Common myeloid progenitor, CD34-positive (primary cell): Measurements from ENCODE around the gene RAD21L1.

ENCODE experiments used
- CTCF ChIA-PET: fragments of 350-600 bp; sonication (Branson Sonifier 250); formaldehyde crosslinking; loops from one replicate; lab custom pipeline; 2021; ENCODE audit warnings: antibody characterized with exemption; lab: Charles Lee
- POLR2A ChIA-PET: fragments of 350-600 bp; sonication (Branson Sonifier 250); formaldehyde crosslinking; loops from one replicate; lab custom pipeline; 2021; ENCODE audit warnings: antibody characterized with exemption; lab: Charles Lee
- DNase-seq, 3 donors: peaks; one replicate each; pipeline versions ENCODE4 v3.0.0 to v3.0.0-alpha.2; 2013
- H3K27ac ChIP-seq, 2 experiments: 1 replicate in 1 of 2; 2 replicates in 1 of 2; pipeline ENCODE4 v1.7.0; 2013; ENCODE audit warnings: inconsistent platforms in 2 of 2, low read length in 2 of 2, mild to moderate bottlenecking in 2 of 2, low read depth in 1 of 2, moderate library complexity in 1 of 2; ENCODE audit not compliant: severe bottlenecking in 2 of 2, insufficient read depth in 1 of 2, poor library complexity in 1 of 2
- H3K27me3 ChIP-seq, 5 experiments: replicated peaks in 2 of 5; 1 replicate in 3 of 5; 2 replicates in 2 of 5; pipeline versions ENCODE4 v1.6.1 to v1.7.0; 2013; ENCODE audit warnings: low read length in 4 of 5, mild to moderate bottlenecking in 2 of 5, moderate library complexity in 2 of 5, inconsistent platforms in 1 of 5; ENCODE audit not compliant: insufficient read depth in 5 of 5, control insufficient read depth in 4 of 5
- H3K36me3 ChIP-seq, 4 experiments: 1 replicate in 2 of 4; 2 replicates in 2 of 4; pipeline versions ENCODE4 v1.6.1 to v1.7.0; 2013; ENCODE audit warnings: low read length in 3 of 4, control low read depth in 1 of 4, mild to moderate bottlenecking in 1 of 4; ENCODE audit not compliant: control insufficient read depth in 4 of 4, insufficient read depth in 4 of 4
- H3K4me1 ChIP-seq, 4 experiments: 1 replicate in 3 of 4; 2 replicates in 1 of 4; pipeline versions ENCODE4 v1.6.1 to v1.7.1; 2013; ENCODE audit warnings: low read length in 3 of 4, mild to moderate bottlenecking in 3 of 4, control low read depth in 1 of 4, inconsistent platforms in 1 of 4, moderate library complexity in 1 of 4; ENCODE audit not compliant: control insufficient read depth in 4 of 4, insufficient read depth in 4 of 4; ENCODE audit errors: control extremely low read depth in 1 of 4
- H3K4me3 ChIP-seq, 7 experiments: 1 replicate in 4 of 7; 2 replicates in 3 of 7; pipeline versions ENCODE4 v1.5.1 to v1.7.0; 2013; ENCODE audit warnings: mild to moderate bottlenecking in 7 of 7, low read length in 6 of 7, moderate library complexity in 6 of 7, inconsistent platforms in 2 of 7, low read depth in 2 of 7, control low read depth in 1 of 7; ENCODE audit not compliant: insufficient read depth in 4 of 7, control insufficient read depth in 1 of 7; ENCODE audit errors: extremely low read depth in 1 of 7
- H3K9me3 ChIP-seq, 5 experiments: 1 replicate in 4 of 5; 2 replicates in 1 of 5; pipeline versions ENCODE4 v1.6.1 to v1.7.1; 2013; ENCODE audit warnings: low read length in 4 of 5, mild to moderate bottlenecking in 2 of 5, inconsistent platforms in 1 of 5, low read depth in 1 of 5, moderate library complexity in 1 of 5; ENCODE audit not compliant: control insufficient read depth in 4 of 5, insufficient read depth in 2 of 5; ENCODE audit errors: control extremely low read depth in 1 of 5
- WGBS: methylation state at CpG from one replicate; pipeline ENCODE4 v1.1.5; 2013; ENCODE audit not compliant: insufficient coverage; 5-methylcytosine and 5-hydroxymethylcytosine counted together

Gene RAD21L1

DNA sequence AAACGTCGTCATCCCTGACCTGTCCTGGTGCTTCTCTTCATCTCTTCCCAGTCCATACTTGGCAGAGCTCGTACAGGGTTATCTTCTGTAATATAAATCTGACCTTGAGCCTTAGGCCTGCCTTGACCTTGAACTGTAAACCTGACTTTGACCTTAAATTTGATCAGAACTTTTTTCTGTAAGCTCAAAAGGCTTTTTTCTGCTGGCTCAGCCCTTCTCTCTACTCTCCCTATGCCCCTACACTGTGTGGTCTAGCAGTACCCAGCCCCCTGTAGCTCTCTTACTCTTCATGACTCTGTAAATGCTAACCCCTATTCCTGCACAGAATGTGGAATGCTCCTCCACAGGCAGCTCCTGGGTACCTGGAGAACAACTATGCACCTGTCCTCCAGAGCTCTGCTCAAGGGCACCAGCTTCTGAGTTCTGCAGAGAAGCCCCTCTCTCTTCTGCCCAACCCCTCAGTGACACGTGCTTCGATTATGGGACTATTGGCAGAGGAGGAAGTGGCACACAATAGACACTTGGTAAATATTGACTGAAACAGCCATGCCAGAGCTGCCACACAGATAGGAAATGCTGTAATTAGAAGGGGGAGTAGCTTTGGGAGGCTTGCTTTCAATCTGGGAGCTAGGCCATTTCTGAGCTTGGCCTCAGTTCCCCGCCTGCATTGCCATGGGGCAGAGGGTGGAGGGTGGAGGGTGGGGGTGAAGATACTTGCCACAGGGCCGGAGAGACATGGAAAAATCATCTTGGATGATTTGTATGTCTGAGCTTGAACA, 55.6 kb downstream of the RAD21L1 start:
- ChIA-PET CTCF (interaction anchor here (0.9 to 2.4 kb wide), 5 partner anchors 14 to 35 kb away, joined by 3 to 6 read pairs (median 4); no protein-coding TSS in a partner anchor), POLR2A (interaction anchor here (0.6 kb wide), 1 partner anchor 483 kb away, joined by 3 read pairs; no protein-coding TSS in a partner anchor)
- DNase-seq: no peak
- 93% methylated on average over 2 of the region's 7 CpGs for WGBS
- Histone ChIP-seq H3K4me1 (peaks cover 0 to 3% (median under 1%) of the 10 kb centered on the region in 4 experiments), H3K4me3 (no peak overlapping the region), H3K27ac (no peak overlapping the region), H3K27me3 (no peaks in the 10 kb centered on the region), H3K36me3 (no peaks in the 10 kb centered on the region), H3K9me3 (no peaks in the 10 kb centered on the region)

DNA sequence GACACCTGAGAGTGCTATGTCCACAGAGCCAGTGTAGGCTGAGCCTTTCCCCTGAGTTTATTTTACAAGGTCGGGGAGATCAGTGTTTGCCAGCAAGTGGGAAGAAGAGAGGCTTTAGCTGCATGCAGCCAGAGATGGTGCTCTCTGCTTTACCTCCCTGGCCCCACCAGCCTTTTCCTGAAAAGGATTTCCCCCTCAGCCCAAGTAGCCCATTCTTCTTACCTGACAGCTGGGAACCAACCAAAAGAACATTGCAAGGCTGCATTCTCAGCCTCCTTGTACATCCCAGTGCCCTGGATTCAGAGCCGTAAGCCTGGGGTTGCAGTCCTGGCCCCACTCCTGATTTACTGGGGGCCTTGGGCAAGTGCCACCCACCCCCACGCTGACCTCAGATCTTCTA, 57.1 kb downstream of the RAD21L1 start:
- H3K36me3 ChIP-seq: no peaks in the 10 kb centered on the region
- CTCF ChIA-PET: interaction anchor here (0.9 to 2.4 kb wide), 4 partner anchors 10 to 70 kb away, joined by 3 to 6 read pairs (median 3); no protein-coding TSS in a partner anchor
- no peaks in the 10 kb centered on the region for H3K9me3 ChIP-seq
- H3K4me1 ChIP-seq: peaks cover 0 to 7% (median 2%) of the 10 kb centered on the region in 4 experiments
- POLR2A ChIA-PET: no interaction called here
- no peak overlapping the region for H3K27ac ChIP-seq
- H3K4me3 ChIP-seq: no peak overlapping the region
- H3K27me3 ChIP-seq: no peaks in the 10 kb centered on the region
- WGBS: 100% methylated on average over 1 of the region's 3 CpGs
- DNase-seq: no peak

DNA sequence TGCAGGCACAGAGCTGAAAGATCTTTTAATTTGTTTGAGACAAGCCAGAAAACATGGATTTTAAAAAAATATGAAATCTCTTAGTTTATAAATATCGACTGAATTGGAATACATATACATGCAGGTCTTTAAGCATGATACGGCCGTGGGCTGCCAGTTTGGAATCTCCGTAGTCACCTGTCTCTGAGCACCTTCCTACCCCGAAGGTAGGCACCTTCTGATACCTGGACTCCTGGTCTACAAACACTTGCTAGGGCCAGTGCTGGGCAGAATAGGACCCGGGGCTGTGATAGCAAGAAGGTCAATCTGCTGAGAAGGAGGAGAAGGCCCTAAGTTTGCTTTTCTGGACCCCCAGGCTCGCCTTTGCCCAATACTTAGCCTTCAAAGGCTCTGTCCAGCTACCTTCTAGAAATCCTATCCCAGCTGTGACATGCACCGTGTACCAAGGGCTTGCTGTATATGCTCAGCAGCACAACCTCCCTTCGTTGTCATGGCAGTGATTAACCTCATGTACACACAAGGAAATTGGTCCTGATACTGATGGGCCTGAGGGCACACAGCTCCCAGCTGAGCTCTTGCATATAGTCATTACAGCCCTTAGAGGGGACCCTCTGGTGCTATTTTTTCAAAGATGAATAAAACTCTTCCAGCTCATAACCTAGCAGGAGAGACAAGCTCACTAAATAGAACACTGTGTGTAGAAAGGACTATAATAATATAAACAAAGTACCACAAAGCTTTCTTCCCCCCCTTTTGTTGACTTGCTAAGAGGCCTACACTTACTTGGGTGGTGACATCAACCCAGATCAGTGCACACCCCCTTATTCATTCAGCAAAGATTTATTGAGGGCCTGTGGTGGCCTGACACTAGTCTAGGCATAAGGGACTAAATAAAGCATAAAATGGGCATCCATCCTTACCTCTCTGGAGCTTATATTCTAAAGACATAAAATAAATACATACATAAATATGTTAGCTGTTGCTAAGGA, 58.0 kb downstream of the RAD21L1 start:
- Histone ChIP-seq H3K4me1 (peaks cover 0 to 7% (median 2%) of the 10 kb centered on the region in 4 experiments), H3K9me3 (no peaks in the 10 kb centered on the region), H3K27ac (no peak overlapping the region), H3K36me3 (no peaks in the 10 kb centered on the region), H3K27me3 (no peaks in the 10 kb centered on the region), H3K4me3 (no peak overlapping the region)
- ChIA-PET CTCF (interaction anchor here (0.9 to 2.4 kb wide), 4 partner anchors 11 to 71 kb away, joined by 3 to 6 read pairs (median 4); no protein-coding TSS in a partner anchor), POLR2A (no interaction called here)
- DNase-seq: no peak
- WGBS: 91% methylated on average over 9 of the region's 9 CpGs

DNA sequence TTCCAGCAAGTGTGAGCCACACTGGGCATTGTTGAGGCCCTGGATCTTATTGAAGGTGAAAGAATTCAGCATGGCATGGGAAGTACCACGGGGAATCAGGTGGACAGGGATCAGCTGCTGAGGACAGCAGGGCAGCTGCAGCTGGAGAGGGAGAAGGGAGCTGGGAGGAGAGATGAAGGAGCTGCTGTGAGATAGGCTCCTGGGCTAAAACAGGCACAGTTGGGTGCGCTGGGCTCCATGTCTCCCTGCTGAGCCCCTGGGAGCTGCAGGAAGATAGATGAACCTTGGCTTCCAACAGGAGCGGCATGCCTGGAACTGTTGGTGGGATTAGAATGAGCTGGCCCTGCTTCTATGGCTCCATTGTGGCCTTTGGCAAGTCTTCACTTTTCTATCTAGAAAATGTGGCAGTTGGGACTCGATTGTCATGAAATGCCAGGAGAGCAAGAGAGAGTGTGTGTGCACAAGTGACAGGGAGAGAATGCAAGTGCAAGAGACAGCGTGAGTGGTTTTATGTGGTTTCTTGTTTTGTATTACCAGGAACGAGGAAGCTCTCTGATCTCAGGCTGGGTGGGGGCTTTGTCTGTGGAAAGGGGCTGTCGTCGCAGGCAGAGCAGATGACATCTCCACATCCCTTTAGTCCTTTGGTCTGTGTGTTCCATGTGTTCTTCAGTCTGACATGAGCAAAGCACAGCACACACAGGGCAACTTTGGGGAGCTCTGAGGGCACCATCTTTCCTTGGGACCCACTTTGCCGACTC, 60.6 kb downstream of the RAD21L1 start:
- 68% methylated on average over 7 of the region's 9 CpGs for WGBS
- POLR2A ChIA-PET: no interaction called here
- no peak overlapping the region for H3K27ac ChIP-seq

DNA sequence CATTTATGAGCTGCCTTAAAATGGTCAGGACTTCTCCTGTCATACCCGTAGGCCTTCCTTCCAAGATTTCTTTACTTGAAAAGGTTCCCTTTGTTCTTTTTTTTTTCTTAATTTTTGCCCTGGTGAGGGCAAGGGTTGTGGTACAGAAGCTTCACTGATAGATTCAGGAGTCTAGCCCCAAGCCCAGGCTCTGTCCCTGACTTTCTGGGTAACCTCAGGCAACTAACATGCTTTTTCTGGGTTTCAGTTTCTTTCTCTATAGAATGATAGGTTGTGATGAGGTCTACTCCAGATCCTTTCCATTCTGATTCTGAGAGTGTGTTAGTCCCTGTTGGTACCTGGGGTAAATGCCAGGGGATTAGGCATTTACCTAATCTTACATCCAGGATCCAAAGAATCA, 61.5 kb downstream of the RAD21L1 start:
- DNase-seq: no peak
- Histone ChIP-seq H3K4me1 (peaks cover 0 to 7% (median 2%) of the 10 kb centered on the region in 4 experiments), H3K27ac (no peak overlapping the region), H3K9me3 (no peaks in the 10 kb centered on the region), H3K4me3 (no peak overlapping the region), H3K27me3 (no peaks in the 10 kb centered on the region), H3K36me3 (no peaks in the 10 kb centered on the region)
- ChIA-PET POLR2A (no interaction called here), CTCF (no interaction called here)
- no CpG with 5 or more reads among the region's 1 CpG for WGBS

More for the DNA sequence above, 60.6 kb downstream of the RAD21L1 start:
- CTCF ChIA-PET: no interaction called here
- Histone ChIP-seq H3K27me3 (no peaks in the 10 kb centered on the region), H3K36me3 (no peaks in the 10 kb centered on the region), H3K4me3 (no peak overlapping the region), H3K4me1 (peaks cover 0 to 7% (median 2%) of the 10 kb centered on the region in 4 experiments), H3K9me3 (no peaks in the 10 kb centered on the region)
- no peak for DNase-seq

DNA sequence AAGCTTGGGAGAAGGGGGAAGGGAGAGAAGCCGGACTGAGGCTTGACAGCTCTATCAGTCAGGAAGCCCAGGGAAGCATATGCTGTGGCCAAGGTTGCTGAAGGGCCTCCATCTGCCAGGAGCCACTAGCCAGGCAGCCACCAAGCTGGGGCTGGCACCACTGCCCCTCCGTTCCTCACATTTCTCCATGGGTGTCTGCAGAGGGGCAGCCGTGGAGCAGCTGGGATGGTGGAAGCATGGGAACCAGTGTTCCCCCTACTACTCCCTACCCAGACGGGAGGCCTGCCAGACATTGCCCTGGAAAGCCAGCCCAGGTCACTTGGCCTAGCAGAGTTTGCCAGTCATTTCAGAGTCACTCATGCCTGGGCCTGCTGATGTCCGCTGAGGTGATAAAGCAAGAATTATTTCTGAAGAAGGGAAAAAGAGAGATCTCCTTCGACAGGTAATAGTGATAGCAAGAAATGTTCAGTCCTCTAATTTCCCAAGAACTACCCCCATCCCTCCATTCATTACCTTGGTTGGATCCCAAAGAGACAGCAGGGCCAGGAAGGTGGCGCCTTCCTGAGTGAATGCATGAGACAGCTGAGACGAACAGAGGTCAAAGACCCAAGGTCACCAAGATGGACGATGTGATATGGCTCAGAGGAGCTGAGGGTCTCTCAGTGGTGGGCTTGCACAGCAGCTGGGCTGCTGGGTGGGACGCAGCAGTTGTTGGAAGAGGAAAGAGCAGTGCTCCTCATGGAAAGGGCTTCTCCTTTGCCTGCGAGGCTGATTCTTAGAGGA, 62.1 kb downstream of the RAD21L1 start:
- ChIA-PET CTCF (interaction anchor here (1.1 kb wide), 1 partner anchor 24 kb away, joined by 3 read pairs; no protein-coding TSS in a partner anchor), POLR2A (no interaction called here)
- H3K4me1 ChIP-seq: peaks cover 0 to 7% (median 2%) of the 10 kb centered on the region in 4 experiments
- H3K36me3 ChIP-seq: no peaks in the 10 kb centered on the region
- WGBS: 89% methylated on average over 6 of the region's 11 CpGs
- no peak overlapping the region for H3K27ac ChIP-seq
- no peaks in the 10 kb centered on the region for H3K9me3 ChIP-seq
- H3K27me3 ChIP-seq: no peaks in the 10 kb centered on the region
- H3K4me3 ChIP-seq: no peak overlapping the region
- DNase-seq: no peak
